SK-N-SH (cell line): ENCODE results near the gene TECTB. TPM values are rescaled to one million over a fixed set of nuclear protein-coding genes. Genes with fewer than 3 reads are reported as not detected.

Experiments used
- CTCF ChIA-PET: fragments of 300-600, 350-600 bp; formaldehyde crosslinking; extraction: SDS; loops from one replicate; lab custom pipeline; 2021; lab: Yijun Ruan, JAX
- POLR2A ChIA-PET: fragments of 350-600 bp; sonication (Branson Sonifier 250); formaldehyde crosslinking; extraction: SDS; loops from one replicate; lab custom pipeline; 2020; ENCODE audit warnings: antibody characterized with exemption, inconsistent platforms; lab: Yijun Ruan, JAX
- DNase-seq: peaks from one replicate; pipeline ENCODE4 v3.0.0; 2012
- H2AFZ ChIP-seq: fragments of 200-600 bp; sonication (generic); 2 replicates; pipeline ENCODE4 v1.8.1; 2016; ENCODE audit warnings: antibody characterized with exemption, mild to moderate bottlenecking, low read depth
- H3F3A ChIP-seq: fragments of 200-600 bp; sonication (generic); replicated peaks from 2 replicates; pipeline ENCODE3; 2016; ENCODE audit warnings: antibody characterized with exemption, mild to moderate bottlenecking; ENCODE audit not compliant: insufficient read depth
- H3K27ac ChIP-seq, 2 experiments: fragments of 200-500 bp in 1 of 2; fragments of 200-600 bp in 1 of 2; sonication (Bioruptor generic) in 1 of 2; sonication (generic), shearing (Covaris generic) in 1 of 2; 2 replicates each; pipeline versions ENCODE4 v1.5.1 to v1.6.1; 2014 to 2016; ENCODE audit warnings: low read depth in 2 of 2, inconsistent platforms in 1 of 2, low read length in 1 of 2, mild to moderate bottlenecking in 1 of 2, mixed read lengths in 1 of 2
- H3K27me3 ChIP-seq: fragments of 200-600 bp; sonication (generic), shearing (Covaris generic); 2 replicates; pipeline ENCODE4 v1.6.1; 2016; ENCODE audit warnings: mixed run types; ENCODE audit not compliant: insufficient read depth
- H3K36me3 ChIP-seq, 2 experiments: fragments of 200-500 bp in 1 of 2; fragments of 200-600 bp in 1 of 2; sonication (Bioruptor generic) in 1 of 2; sonication (generic) in 1 of 2; replicated peaks in 1 of 2; 2 replicates each; pipeline versions ENCODE3 to v1.5.1; 2014 to 2016; ENCODE audit warnings: low read length in 1 of 2, mild to moderate bottlenecking in 1 of 2; ENCODE audit not compliant: insufficient read depth in 2 of 2, control insufficient read depth in 1 of 2
- H3K4me1 ChIP-seq, 2 experiments: fragments of 200-500 bp in 1 of 2; fragments of 200-600 bp in 1 of 2; sonication (Bioruptor generic) in 1 of 2; sonication (generic), shearing (Covaris generic) in 1 of 2; 2 replicates each; pipeline versions ENCODE4 v1.5.1 to v1.6.1; 2014 to 2016; ENCODE audit warnings: low read depth in 1 of 2, low read length in 1 of 2, mixed run types in 1 of 2; ENCODE audit not compliant: insufficient read depth in 2 of 2, control insufficient read depth in 1 of 2
- H3K4me2 ChIP-seq: fragments of 200-600 bp; sonication (generic), shearing (Covaris generic); 2 replicates; pipeline ENCODE4 v1.6.1; 2017; ENCODE audit warnings: mixed run types
- H3K4me3 ChIP-seq, 2 experiments: fragments of 200-500 bp in 1 of 2; fragments of 200-600 bp in 1 of 2; sonication (Bioruptor generic) in 1 of 2; sonication (generic), shearing (Covaris generic) in 1 of 2; 2 replicates each; pipeline versions ENCODE4 v1.5.1 to v1.8.1; 2014 to 2016; ENCODE audit warnings: low read depth in 2 of 2, inconsistent platforms in 1 of 2, low read length in 1 of 2, mild to moderate bottlenecking in 1 of 2, mixed read lengths in 1 of 2, moderate library complexity in 1 of 2
- H3K79me2 ChIP-seq: fragments of 200-600 bp; sonication (generic); 2 replicates; pipeline ENCODE4 v1.8.1; 2017; ENCODE audit warnings: mild to moderate bottlenecking; ENCODE audit not compliant: insufficient read depth
- H3K9ac ChIP-seq: fragments of 200-600 bp; sonication (generic); 2 replicates; pipeline ENCODE4 v1.6.1; 2017; ENCODE audit warnings: mixed run types
- H3K9me2 ChIP-seq: fragments of 200-600 bp; sonication (generic); 2 replicates; pipeline ENCODE4 v1.6.1; 2017; ENCODE audit warnings: mixed run types
- H3K9me3 ChIP-seq: fragments of 200-600 bp; sonication (generic); 2 replicates; pipeline ENCODE4 v1.6.1; 2017; ENCODE audit warnings: mixed run types, mild to moderate bottlenecking, moderate library complexity
- H4K20me1 ChIP-seq: fragments of 200-600 bp; sonication (generic); 2 replicates; pipeline ENCODE4 v1.6.1; 2017; ENCODE audit warnings: mild to moderate bottlenecking, mixed run types; ENCODE audit not compliant: insufficient read depth
- CHD2 ChIP-seq: fragments of 150-350 bp; IDR thresholded peaks from 2 replicates; pipeline ENCODE4 v1.6.1; 2018; ENCODE audit warnings: low read length; ENCODE audit not compliant: partially characterized antibody
- EP300 ChIP-seq, 2 experiments: IDR thresholded peaks; 2 replicates each; pipeline versions ENCODE4 v1.4.0 to v1.6.1; 2012; ENCODE audit warnings: borderline replicate concordance in 1 of 2, low read depth in 1 of 2, low read length in 1 of 2
- FOSL2 ChIP-seq: IDR thresholded peaks from 2 replicates; pipeline ENCODE4 v1.4.0; 2012; ENCODE audit warnings: low read depth, mild to moderate bottlenecking, moderate library complexity, borderline replicate concordance
- FOXJ3 ChIP-seq: sonication (generic); formaldehyde crosslinking; IDR thresholded peaks from 2 replicates; pipeline ENCODE4 v1.5.1; 2020; ENCODE audit warnings: mild to moderate bottlenecking, missing genetic modification reagents
- IRF3 ChIP-seq: fragments of 150-350 bp; IDR thresholded peaks from 2 replicates; pipeline ENCODE4 v1.6.1; 2016; ENCODE audit warnings: mild to moderate bottlenecking, low read depth, low read length
- JUND ChIP-seq: IDR thresholded peaks from 2 replicates; pipeline ENCODE4 v1.4.0; 2012
- MAX ChIP-seq: IDR thresholded peaks from 2 replicates; pipeline ENCODE4 v1.4.0; 2012; ENCODE audit warnings: low read depth
- MXI1 ChIP-seq: IDR thresholded peaks from 2 replicates; pipeline ENCODE4 v1.6.1; 2012; ENCODE audit warnings: mild to moderate bottlenecking, low read depth, low read length, improper control_type of control experiment
- POLR2AphosphoS5 ChIP-seq: IDR thresholded peaks from 2 replicates; pipeline ENCODE4 v1.6.1; 2012; ENCODE audit warnings: low read depth, low read length
- RAD21 ChIP-seq: IDR thresholded peaks from 2 replicates; pipeline ENCODE4 v1.6.1; 2012; ENCODE audit warnings: mild to moderate bottlenecking, low read length
- RCOR1 ChIP-seq: fragments of 150-350 bp; IDR thresholded peaks from 2 replicates; pipeline ENCODE4 v1.6.1; 2017; ENCODE audit warnings: antibody characterized with exemption, low read length
- RFX5 ChIP-seq: IDR thresholded peaks from 2 replicates; pipeline ENCODE4 v1.6.1; 2012; ENCODE audit warnings: mild to moderate bottlenecking, improper control_type of control experiment, low read length
- SIN3A ChIP-seq: IDR thresholded peaks from 2 replicates; pipeline ENCODE4 v1.6.1; 2012; ENCODE audit warnings: low read depth, mild to moderate bottlenecking, low read length, moderate library complexity, borderline replicate concordance
- TEAD4 ChIP-seq: IDR thresholded peaks from 2 replicates; pipeline ENCODE4 v1.4.0; 2012; ENCODE audit warnings: mild to moderate bottlenecking, borderline replicate concordance; ENCODE audit not compliant: insufficient read depth
- ZBTB33 ChIP-seq: IDR thresholded peaks from 2 replicates; pipeline ENCODE4 v1.4.0; 2012; ENCODE audit warnings: low read depth, borderline replicate concordance
- WGBS: methylation state at CpG from one replicate; pipeline ENCODE4 v1.1.6; 2017; ENCODE audit warnings: low lambda C conversion rate; 5-methylcytosine and 5-hydroxymethylcytosine counted together
- polyA plus RNA-seq, 3 experiments: library from polyadenylated mRNA; depleted of rRNA; stranded (reverse); fragments of >200 nt; gene quantifications; 2 replicates each; pipeline ENCODE4 v1.2.3, GENCODE V29; 2012

TECTB gene
- polyA plus RNA-seq, 1 of the 3 experiments (the other 2 are of a cell fraction), result not detected

GRCh38 chr10:112287844-112288243 is 4.6 kb downstream of the TECTB start:
- Histone ChIP-seq H3K9me3 (no peaks in the 10 kb centered on the region), H3K36me3 (no peaks in the 10 kb centered on the region), H3K27ac (no peak overlapping the region), H2AFZ (no peak overlapping the region), H3K27me3 (no peaks in the 10 kb centered on the region), H3K4me1 (no peaks in the 10 kb centered on the region; a peak in 1 of 4 replicates), H3F3A (no peaks in the 10 kb centered on the region), H3K9ac (no peak overlapping the region), H3K4me3 (no peak overlapping the region), H3K4me2 (no peak overlapping the region), H3K79me2 (no peaks in the 10 kb centered on the region), H4K20me1 (no peaks in the 10 kb centered on the region), H3K9me2 (no peaks in the 10 kb centered on the region)
- TF ChIP-seq MXI1 (no peak), FOXJ3 (CRISPR knock-in tag) (no peak), JUND (no peak)
- DNase-seq, result no peak
- ChIA-PET POLR2A (no interaction called here), CTCF (interaction anchor here (0.8 to 2.8 kb wide), 3 partner anchors 20 to 151 kb away, joined by 3 to 15 read pairs (median 4); no protein-coding TSS in a partner anchor)
- 52% methylated on average over 8 of the region's 8 CpGs for WGBS

- H3K9ac ChIP-seq, result no peak overlapping the region
- no peaks in the 10 kb centered on the region for H4K20me1 ChIP-seq
- no peak overlapping the region for H3K4me3 ChIP-seq
- no peaks in the 10 kb centered on the region for H3K79me2 ChIP-seq
- WGBS, result 42% methylated on average over 3 of the region's 3 CpGs
- H3K9me3 ChIP-seq, result no peaks in the 10 kb centered on the region
- H3K9me2 ChIP-seq, result no peaks in the 10 kb centered on the region
- no peak overlapping the region for H3K27ac ChIP-seq
- no peak for DNase-seq
- no peaks in the 10 kb centered on the region; a peak in 1 of 4 replicates for H3K4me1 ChIP-seq
- ChIA-PET POLR2A (no interaction called here), CTCF (interaction anchor here (0.8 to 2.8 kb wide), 3 partner anchors 20 to 151 kb away, joined by 3 to 15 read pairs (median 4); no protein-coding TSS in a partner anchor)
- no peaks in the 10 kb centered on the region for H3K36me3 ChIP-seq
- H3K4me2 ChIP-seq, result no peak overlapping the region
- no peak overlapping the region for H2AFZ ChIP-seq
- no peaks in the 10 kb centered on the region for H3F3A ChIP-seq
- no peaks in the 10 kb centered on the region for H3K27me3 ChIP-seq
- TF ChIP-seq FOXJ3 (CRISPR knock-in tag) (no peak), MAX (no peak), POLR2AphosphoS5 (no peak), RAD21 (no peak), EP300 (IDR thresholded peaks at IDR 0.05; ENCODE audit: borderline replicate concordance in 1 of 2, low read depth in 1 of 2, low read length in 1 of 2) (no peak), JUND (no peak), TEAD4 (no peak), ZBTB33 (no peak), IRF3 (no peak), RFX5 (no peak), FOSL2 (no peak), MXI1 (no peak), RCOR1 (no peak), CHD2 (no peak), SIN3A (no peak)
Measured at GRCh38 chr10:112288486-112288885, 5.3 kb downstream of the TECTB start.
